ENCODE results near the gene CALR.
A peak's percentile ranks its signal among the peaks of the same experiment; 100 is the strongest.
"Not testable (repeated sequence)": the region's sequence is repeated elsewhere in the genome, so short reads cannot be mapped to it uniquely, and the experiment has no call there.

Gene CALR

DNA sequence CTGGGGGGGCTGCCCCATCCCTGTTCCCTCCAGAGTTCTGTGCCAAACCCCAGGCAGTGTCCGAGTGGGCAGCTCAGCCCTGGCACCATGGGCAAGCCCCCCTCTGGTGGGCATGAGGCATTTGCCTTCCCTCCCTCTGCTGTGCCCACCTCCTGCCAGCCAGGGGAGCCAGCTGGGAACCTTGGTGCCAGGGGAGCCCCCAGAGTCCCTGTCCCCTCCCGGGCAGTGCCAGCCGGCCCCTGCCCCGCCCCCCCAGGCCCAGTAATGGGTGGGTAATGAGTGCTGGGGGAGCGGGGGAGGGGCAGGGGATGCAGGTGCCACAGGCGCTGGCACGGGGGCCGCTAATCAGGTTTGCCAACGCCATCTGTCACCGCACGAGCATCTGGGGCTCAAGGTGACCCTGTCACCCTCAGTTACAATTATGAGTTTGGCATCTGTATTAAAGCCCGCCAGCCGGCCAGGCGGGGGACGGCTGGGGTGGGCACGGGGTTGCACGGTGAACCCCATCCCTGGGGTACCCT, 36.9 kb downstream of the CALR start:
- TF ChIP-seq LEF1 (IDR thresholded peaks at IDR 0.05; ENCODE audit: borderline replicate concordance) (no peak), BHLHE40 (IDR thresholded peaks at IDR 0.05; ENCODE audit: borderline replicate concordance) (no peak), ARNT (IDR thresholded peaks at IDR 0.05) (no peak), L3MBTL2 (conservative IDR thresholded peaks at IDR 0.05) (no peak), TARDBP (IDR thresholded peaks at IDR 0.05) (no peak), NFRKB (IDR thresholded peaks at IDR 0.05) (no peak), SUZ12 (IDR thresholded peaks at IDR 0.05) (no peak), ELF4 (IDR thresholded peaks at IDR 0.05) (no peak), FOXM1 (IDR thresholded peaks at IDR 0.05; ENCODE audit: borderline replicate concordance) (no peak), ZNF384 (IDR thresholded peaks at IDR 0.05) (no peak), CTBP1 (IDR thresholded peaks at IDR 0.05; ENCODE audit: borderline replicate concordance) (no peak), FOXA1 (IDR thresholded peaks at IDR 0.05) (no peak)
- DNase-seq (ENCODE audit: extremely low spot score): no peak
- ChIA-PET POLR2A (interaction anchor here (1.1 kb wide), 1 partner anchor 10 kb away, joined by 3 read pairs; no protein-coding TSS in a partner anchor), CTCF (interaction anchor here (2.4 to 2.6 kb wide), 2 partner anchors 10 kb away, joined by 15 to 25 read pairs; no protein-coding TSS in a partner anchor)

DNA sequence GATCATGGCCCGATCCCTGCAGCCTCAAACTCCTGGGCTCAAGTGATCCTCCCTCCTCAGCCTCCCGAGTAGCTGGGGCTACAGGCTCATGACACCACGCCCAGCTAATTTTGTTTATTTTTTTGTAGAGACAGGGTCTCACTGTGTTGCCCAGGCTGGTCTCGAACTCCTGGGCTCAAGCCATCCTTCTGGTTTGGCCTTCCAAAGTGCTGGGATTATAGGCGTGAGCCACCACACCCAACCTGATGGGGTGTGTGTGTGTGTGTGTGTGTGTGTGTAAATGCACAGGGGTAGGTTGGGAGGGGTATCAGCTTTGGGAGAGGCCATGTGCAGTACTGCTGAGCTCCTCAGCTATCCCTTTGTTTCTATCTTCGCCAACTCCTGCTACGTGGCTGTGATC, 37.7 kb downstream of the CALR start:
- DNase-seq (ENCODE audit: extremely low spot score); POLR2A ChIA-PET: not testable (repeated sequence)
- CTCF ChIA-PET: interaction anchor here (1.1 to 3.6 kb wide), 4 partner anchors 11 to 125 kb away, joined by 4 to 35 read pairs (median 28); no protein-coding TSS in a partner anchor

DNA sequence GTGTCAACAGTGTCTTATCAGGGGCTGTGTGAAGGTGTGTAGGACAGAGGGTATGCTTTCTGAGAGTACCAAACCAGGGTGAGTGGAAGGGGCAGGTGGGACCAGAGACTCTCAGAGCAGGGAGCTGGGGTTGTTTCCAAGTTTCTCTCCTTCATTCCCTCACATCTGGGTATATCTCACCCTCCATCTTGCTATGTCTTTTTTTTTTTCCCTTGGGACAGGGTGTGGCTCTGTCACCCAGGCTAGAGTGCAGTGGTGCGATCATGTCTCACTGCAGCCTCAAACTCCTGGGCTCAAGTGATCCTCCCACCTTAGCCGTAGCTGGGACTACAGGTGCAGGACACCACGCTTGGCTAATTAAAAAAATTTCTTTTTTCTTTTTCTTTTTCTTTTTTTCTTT, 41.6 kb downstream of the CALR start:
- ChIA-PET CTCF (interaction anchor here (0.9 to 1.4 kb wide), 4 partner anchors 82 to 124 kb away, joined by 3 to 6 read pairs (median 4); no protein-coding TSS in a partner anchor), POLR2A (no interaction called here)
- TF ChIP-seq FOXA1 (IDR thresholded peaks at IDR 0.05) (no peak), TARDBP (IDR thresholded peaks at IDR 0.05) (no peak), FOXM1 (IDR thresholded peaks at IDR 0.05; ENCODE audit: borderline replicate concordance) (no peak)
- no peak for DNase-seq (ENCODE audit: extremely low spot score)

DNA sequence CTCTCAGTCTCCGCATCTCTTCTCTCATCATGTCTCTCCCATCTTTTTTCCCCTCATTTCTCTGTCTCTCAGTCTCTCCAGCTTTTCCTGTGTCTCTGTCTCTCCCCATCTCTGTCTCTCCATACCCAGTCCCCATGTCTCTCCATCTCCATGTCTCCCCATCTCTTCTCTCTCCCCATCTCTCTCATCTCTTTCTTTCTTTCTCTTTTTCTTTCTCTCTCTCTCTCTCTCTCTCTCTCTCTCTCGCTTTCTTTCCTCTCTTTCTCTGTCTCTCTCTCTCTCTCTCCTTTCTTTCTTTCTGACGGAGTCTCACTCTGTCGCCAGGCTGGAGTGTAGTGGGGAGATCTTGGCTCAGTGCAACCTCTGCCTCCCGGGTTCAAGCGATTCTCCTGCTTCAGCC, 44.2 kb downstream of the CALR start:
- ChIA-PET CTCF (interaction anchor here (0.7 to 2.1 kb wide), 5 partner anchors 46 to 1164 kb away, joined by 3 to 11 read pairs (median 4); no protein-coding TSS in a partner anchor), POLR2A (no interaction called here)
- no peak for DNase-seq (ENCODE audit: extremely low spot score)
- TF ChIP-seq ELF4 (IDR thresholded peaks at IDR 0.05) (no peak), ZNF384 (IDR thresholded peaks at IDR 0.05) (no peak), HDGF (IDR thresholded peaks at IDR 0.05; ENCODE audit: borderline replicate concordance) (no peak), LEF1 (IDR thresholded peaks at IDR 0.05; ENCODE audit: borderline replicate concordance) (no peak), L3MBTL2 (conservative IDR thresholded peaks at IDR 0.05) (no peak), TARDBP (IDR thresholded peaks at IDR 0.05) (no peak), FOXM1 (IDR thresholded peaks at IDR 0.05; ENCODE audit: borderline replicate concordance) (no peak), FOXA1 (IDR thresholded peaks at IDR 0.05) (no peak), CTBP1 (IDR thresholded peaks at IDR 0.05; ENCODE audit: borderline replicate concordance) (no peak), SUZ12 (IDR thresholded peaks at IDR 0.05) (no peak), FOXK2 (IDR thresholded peaks at IDR 0.05) (no peak), NFRKB (IDR thresholded peaks at IDR 0.05) (no peak), SP1 (IDR thresholded peaks at IDR 0.05) (no peak), BHLHE40 (IDR thresholded peaks at IDR 0.05; ENCODE audit: borderline replicate concordance) (no peak), ARNT (IDR thresholded peaks at IDR 0.05) (no peak)
- TF ChIP-seq, protein P1, sequence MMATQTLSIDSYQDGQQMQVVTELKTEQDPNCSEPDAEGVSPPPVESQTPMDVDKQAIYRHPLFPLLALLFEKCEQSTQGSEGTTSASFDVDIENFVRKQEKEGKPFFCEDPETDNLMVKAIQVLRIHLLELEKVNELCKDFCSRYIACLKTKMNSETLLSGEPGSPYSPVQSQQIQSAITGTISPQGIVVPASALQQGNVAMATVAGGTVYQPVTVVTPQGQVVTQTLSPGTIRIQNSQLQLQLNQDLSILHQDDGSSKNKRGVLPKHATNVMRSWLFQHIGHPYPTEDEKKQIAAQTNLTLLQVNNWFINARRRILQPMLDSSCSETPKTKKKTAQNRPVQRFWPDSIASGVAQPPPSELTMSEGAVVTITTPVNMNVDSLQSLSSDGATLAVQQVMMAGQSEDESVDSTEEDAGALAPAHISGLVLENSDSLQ (IDR thresholded peaks at IDR 0.05): no peak

DNA sequence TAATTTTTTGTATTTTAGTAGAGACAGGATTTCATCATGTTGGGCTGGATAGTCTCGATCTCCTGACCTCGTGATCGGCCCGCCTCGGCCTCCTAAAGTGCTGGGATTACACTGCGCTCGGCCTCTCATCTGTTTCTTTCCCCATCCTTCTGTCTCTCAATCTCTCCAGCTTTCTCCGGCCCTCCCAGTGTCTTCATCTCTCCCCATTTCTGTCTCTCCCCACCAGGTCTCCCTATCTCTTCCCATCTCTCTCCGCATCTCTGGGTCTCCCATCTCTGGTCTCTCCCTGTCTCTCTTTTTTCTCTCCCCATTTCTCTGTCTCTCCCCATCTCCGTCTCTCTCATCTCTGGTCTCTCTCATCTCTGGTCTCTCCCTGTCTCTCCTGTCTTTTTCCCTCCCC, 44.7 kb downstream of the CALR start:
- CTCF ChIA-PET: interaction anchor here (0.7 to 2.1 kb wide), 5 partner anchors 46 to 1164 kb away, joined by 3 to 11 read pairs (median 4); no protein-coding TSS in a partner anchor
- POLR2A ChIA-PET: interaction anchor here (1.0 kb wide), 1 partner anchor 78 kb away, joined by 4 read pairs; no protein-coding TSS in a partner anchor
- no peak for TF ChIP-seq L3MBTL2 (conservative IDR thresholded peaks at IDR 0.05)
- TF ChIP-seq FOXK2 (IDR thresholded peaks at IDR 0.05): no peak
- TF ChIP-seq LEF1 (IDR thresholded peaks at IDR 0.05; ENCODE audit: borderline replicate concordance): no peak
- no peak for TF ChIP-seq ELF4 (IDR thresholded peaks at IDR 0.05)
- TF ChIP-seq SUZ12 (IDR thresholded peaks at IDR 0.05): no peak
- no peak for TF ChIP-seq ZNF384 (IDR thresholded peaks at IDR 0.05)
- TF ChIP-seq, protein P1 (IDR thresholded peaks at IDR 0.05): no peak
- no peak for TF ChIP-seq NFRKB (IDR thresholded peaks at IDR 0.05)
- no peak for TF ChIP-seq FOXA1 (IDR thresholded peaks at IDR 0.05)
- no peak for TF ChIP-seq SP1 (IDR thresholded peaks at IDR 0.05)
- no peak for TF ChIP-seq TARDBP (IDR thresholded peaks at IDR 0.05)
- TF ChIP-seq CTBP1 (IDR thresholded peaks at IDR 0.05; ENCODE audit: borderline replicate concordance): no peak
- no peak for TF ChIP-seq BHLHE40 (IDR thresholded peaks at IDR 0.05; ENCODE audit: borderline replicate concordance)
- no peak for TF ChIP-seq ARNT (IDR thresholded peaks at IDR 0.05)
- TF ChIP-seq HDGF (IDR thresholded peaks at IDR 0.05; ENCODE audit: borderline replicate concordance): no peak
- no peak for TF ChIP-seq FOXM1 (IDR thresholded peaks at IDR 0.05; ENCODE audit: borderline replicate concordance)
- DNase-seq (ENCODE audit: extremely low spot score): no peak

DNA sequence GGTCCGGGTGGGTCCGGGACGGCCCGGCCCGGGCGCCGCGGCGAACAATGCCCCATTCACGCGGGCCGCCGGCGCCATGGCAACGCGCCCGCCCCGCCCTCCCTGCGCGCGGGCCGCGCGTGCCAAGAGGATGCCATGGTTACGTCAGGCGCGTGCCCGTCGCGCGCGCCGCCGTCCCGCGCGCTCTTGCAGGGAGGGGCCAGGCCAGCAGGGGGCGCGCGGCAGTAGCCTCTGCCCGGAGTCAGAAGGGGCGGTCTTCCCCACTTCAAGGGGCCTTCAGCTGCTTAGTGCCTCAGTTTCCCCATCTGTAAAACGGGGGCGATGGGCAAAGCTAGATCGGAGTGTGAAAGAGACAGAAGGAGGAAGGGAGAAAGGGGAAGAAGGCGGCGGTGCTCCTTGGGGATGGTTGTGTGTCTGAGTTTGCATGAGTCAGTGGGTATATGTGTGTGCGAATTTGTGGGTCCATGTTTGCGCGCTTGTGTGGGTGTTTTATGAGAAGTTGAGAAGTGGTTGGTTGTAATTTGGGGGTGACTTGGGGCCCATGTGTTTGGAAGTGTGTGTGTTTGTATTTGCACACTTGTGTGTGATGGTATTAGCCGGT, 45.2 kb downstream of the CALR start:
- ChIA-PET POLR2A (interaction anchor here (1.0 kb wide), 1 partner anchor 77 kb away, joined by 4 read pairs; no protein-coding TSS in a partner anchor), CTCF (interaction anchor here (0.6 to 2.1 kb wide), 6 partner anchors 45 to 96 kb away, joined by 3 to 11 read pairs (median 4); no protein-coding TSS in a partner anchor)
- TF ChIP-seq FOXA1 (IDR thresholded peaks at IDR 0.05): no peak
- TF ChIP-seq L3MBTL2 (conservative IDR thresholded peaks at IDR 0.05): no peak
- TF ChIP-seq SUZ12 (IDR thresholded peaks at IDR 0.05): no peak
- TF ChIP-seq LEF1 (IDR thresholded peaks at IDR 0.05; ENCODE audit: borderline replicate concordance): no peak
- TF ChIP-seq FOXM1 (IDR thresholded peaks at IDR 0.05; ENCODE audit: borderline replicate concordance): no peak
- no peak for TF ChIP-seq SP1 (IDR thresholded peaks at IDR 0.05)
- no peak for TF ChIP-seq ZNF384 (IDR thresholded peaks at IDR 0.05)
- no peak for TF ChIP-seq ARNT (IDR thresholded peaks at IDR 0.05)
- TF ChIP-seq ELF4 (IDR thresholded peaks at IDR 0.05): no peak
- no peak for TF ChIP-seq NFRKB (IDR thresholded peaks at IDR 0.05)
- no peak for TF ChIP-seq TARDBP (IDR thresholded peaks at IDR 0.05)
- DNase-seq (ENCODE audit: extremely low spot score): peak; percentile 90
